DND-41 (cell line): ENCODE data around the gene PEX14.

Experiments
- ATAC-seq: fragments of 200-7000 bp; cut with Tn5 transposase; 3 replicates; pipeline ENCODE4 v1.9.1; 2021; ENCODE audit warnings: low read depth; ENCODE audit not compliant: insufficient read depth
- DNase-seq: peaks from one replicate; pipeline ENCODE4 v3.0.0-alpha.2; 2020
- H2AFZ ChIP-seq: 2 replicates; pipeline ENCODE4 v1.6.0; 2012; ENCODE audit warnings: low read depth, low read length
- H3K27ac ChIP-seq: 2 replicates; pipeline ENCODE4 v1.5.1; 2012; ENCODE audit warnings: low read length, inconsistent platforms
- H3K27me3 ChIP-seq: fragments of 200-600 bp; sonication (generic); 2 replicates; pipeline ENCODE4 v1.6.0; 2012; ENCODE audit warnings: low read length, mild to moderate bottlenecking, inconsistent platforms; ENCODE audit not compliant: insufficient read depth, poor library complexity
- H3K36me3 ChIP-seq: 2 replicates; pipeline ENCODE4 v1.5.1; 2012; ENCODE audit warnings: low read length, inconsistent platforms; ENCODE audit not compliant: insufficient read depth
- H3K4me1 ChIP-seq: 2 replicates; pipeline ENCODE4 v1.5.1; 2012; ENCODE audit warnings: mild to moderate bottlenecking, low read length; ENCODE audit not compliant: insufficient read depth
- H3K4me2 ChIP-seq: 2 replicates; pipeline ENCODE4 v1.6.0; 2012; ENCODE audit warnings: mild to moderate bottlenecking, moderate library complexity, low read length, inconsistent platforms; ENCODE audit not compliant: insufficient read depth
- H3K4me3 ChIP-seq, 2 experiments: fragments of 200-600 bp in 1 of 2; shearing (Covaris generic) in 1 of 2; 2 replicates each; pipeline ENCODE4 v1.5.1; 2012 to 2016; ENCODE audit warnings: inconsistent platforms in 2 of 2, low read length in 2 of 2, mild to moderate bottlenecking in 2 of 2, low read depth in 1 of 2, moderate library complexity in 1 of 2
- H3K79me2 ChIP-seq: 2 replicates; pipeline ENCODE4 v1.6.0; 2012; ENCODE audit warnings: low read length, inconsistent platforms; ENCODE audit not compliant: insufficient read depth
- H3K9ac ChIP-seq: 2 replicates; pipeline ENCODE4 v1.6.0; 2012; ENCODE audit warnings: low read depth, mild to moderate bottlenecking, inconsistent platforms, low read length, moderate library complexity
- H3K9me3 ChIP-seq: 2 replicates; pipeline ENCODE4 v1.5.1; 2012; ENCODE audit warnings: low read length, moderate library complexity, mild to moderate bottlenecking, inconsistent platforms; ENCODE audit not compliant: insufficient read depth, severe bottlenecking
- H4K20me1 ChIP-seq: 2 replicates; pipeline ENCODE4 v1.6.0; 2012; ENCODE audit warnings: low read length; ENCODE audit not compliant: insufficient read depth
- EZH2 ChIP-seq: IDR thresholded peaks from 3 replicates; pipeline ENCODE4 v1.6.1; 2012; ENCODE audit warnings: borderline replicate concordance, low read depth, mild to moderate bottlenecking, moderate library complexity, low read length, inconsistent platforms; ENCODE audit not compliant: severe bottlenecking
- TF ChIP-seq, protein P1 (sequence below): IDR thresholded peaks from 2 replicates; pipeline ENCODE4 v1.5.1; 2012; ENCODE audit warnings: borderline replicate concordance, low read length, moderate library complexity, mild to moderate bottlenecking; ENCODE audit not compliant: poor library complexity, severe bottlenecking; ENCODE audit errors: extremely low read depth

Gene PEX14

GRCh38 chr1:10569531-10569930 is 94.8 kb downstream of the PEX14 start:
- H2AFZ ChIP-seq = no peak overlapping the region
- H3K79me2 ChIP-seq = no peaks in the 10 kb centered on the region
- TF ChIP-seq, protein P1, sequence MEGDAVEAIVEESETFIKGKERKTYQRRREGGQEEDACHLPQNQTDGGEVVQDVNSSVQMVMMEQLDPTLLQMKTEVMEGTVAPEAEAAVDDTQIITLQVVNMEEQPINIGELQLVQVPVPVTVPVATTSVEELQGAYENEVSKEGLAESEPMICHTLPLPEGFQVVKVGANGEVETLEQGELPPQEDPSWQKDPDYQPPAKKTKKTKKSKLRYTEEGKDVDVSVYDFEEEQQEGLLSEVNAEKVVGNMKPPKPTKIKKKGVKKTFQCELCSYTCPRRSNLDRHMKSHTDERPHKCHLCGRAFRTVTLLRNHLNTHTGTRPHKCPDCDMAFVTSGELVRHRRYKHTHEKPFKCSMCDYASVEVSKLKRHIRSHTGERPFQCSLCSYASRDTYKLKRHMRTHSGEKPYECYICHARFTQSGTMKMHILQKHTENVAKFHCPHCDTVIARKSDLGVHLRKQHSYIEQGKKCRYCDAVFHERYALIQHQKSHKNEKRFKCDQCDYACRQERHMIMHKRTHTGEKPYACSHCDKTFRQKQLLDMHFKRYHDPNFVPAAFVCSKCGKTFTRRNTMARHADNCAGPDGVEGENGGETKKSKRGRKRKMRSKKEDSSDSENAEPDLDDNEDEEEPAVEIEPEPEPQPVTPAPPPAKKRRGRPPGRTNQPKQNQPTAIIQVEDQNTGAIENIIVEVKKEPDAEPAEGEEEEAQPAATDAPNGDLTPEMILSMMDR = no peak
- no peak for TF ChIP-seq EZH2
- H3K4me3 ChIP-seq = no peak overlapping the region
- H3K9ac ChIP-seq = no peak overlapping the region
- H3K27me3 ChIP-seq = no peaks in the 10 kb centered on the region
- no peak overlapping the region for H3K27ac ChIP-seq
- H3K4me1 ChIP-seq = no peaks in the 10 kb centered on the region
- no peaks in the 10 kb centered on the region for H4K20me1 ChIP-seq
- no peaks in the 10 kb centered on the region for H3K9me3 ChIP-seq
- no peak overlapping the region for H3K4me2 ChIP-seq
- no peak for ATAC-seq
- no peak for DNase-seq
- no peaks in the 10 kb centered on the region for H3K36me3 ChIP-seq

- Histone ChIP-seq H2AFZ (no peak overlapping the region), H3K9ac (no peak overlapping the region), H3K79me2 (no peaks in the 10 kb centered on the region), H3K4me1 (no peaks in the 10 kb centered on the region), H3K9me3 (no peaks in the 10 kb centered on the region), H3K4me2 (no peak overlapping the region), H3K4me3 (no peak overlapping the region), H3K27ac (no peak overlapping the region), H3K27me3 (no peaks in the 10 kb centered on the region), H4K20me1 (no peaks in the 10 kb centered on the region), H3K36me3 (0 out of 2 replicates have a peak, but pooled peaks cover 4% of the 10 kb centered on the region)
- ATAC-seq (no peak), DNase-seq (no peak)
- TF ChIP-seq EZH2 = no peak
- TF ChIP-seq, protein P1 = no peak
Measured at GRCh38 chr1:10575616-10576015, 100.9 kb downstream of the PEX14 start.

DNA sequence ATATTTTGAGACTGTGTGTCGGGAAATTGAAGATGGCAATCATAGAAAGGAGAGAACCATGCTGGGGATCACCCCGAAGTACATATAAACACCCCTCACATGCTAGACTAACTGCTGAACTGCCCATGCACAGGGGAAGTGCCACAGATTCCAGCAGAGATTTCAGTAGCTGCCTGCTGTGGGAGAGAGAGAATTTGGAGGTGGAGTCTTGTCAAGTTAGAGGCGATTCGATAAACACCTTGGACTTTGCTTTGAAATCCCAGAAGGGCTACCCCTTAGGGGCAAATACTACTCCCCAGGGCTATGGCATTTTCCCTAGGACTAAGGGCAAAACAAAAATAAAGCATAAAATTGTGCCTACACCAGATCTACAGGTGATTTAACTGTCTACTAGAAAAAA is 103.3 kb downstream of the PEX14 start:
- Histone ChIP-seq H3K27me3 (no peaks in the 10 kb centered on the region), H3K27ac (no peak overlapping the region), H3K4me2 (no peak overlapping the region), H3K79me2 (no peaks in the 10 kb centered on the region), H4K20me1 (no peaks in the 10 kb centered on the region), H3K36me3 (0 out of 2 replicates have a peak, but pooled peaks cover 4% of the 10 kb centered on the region), H3K9me3 (no peaks in the 10 kb centered on the region), H2AFZ (no peak overlapping the region), H3K4me1 (no peaks in the 10 kb centered on the region), H3K9ac (no peak overlapping the region), H3K4me3 (no peak overlapping the region)
- DNase-seq (no peak), ATAC-seq (no peak)
- TF ChIP-seq EZH2 = no peak
- TF ChIP-seq, protein P1 = no peak

DNA sequence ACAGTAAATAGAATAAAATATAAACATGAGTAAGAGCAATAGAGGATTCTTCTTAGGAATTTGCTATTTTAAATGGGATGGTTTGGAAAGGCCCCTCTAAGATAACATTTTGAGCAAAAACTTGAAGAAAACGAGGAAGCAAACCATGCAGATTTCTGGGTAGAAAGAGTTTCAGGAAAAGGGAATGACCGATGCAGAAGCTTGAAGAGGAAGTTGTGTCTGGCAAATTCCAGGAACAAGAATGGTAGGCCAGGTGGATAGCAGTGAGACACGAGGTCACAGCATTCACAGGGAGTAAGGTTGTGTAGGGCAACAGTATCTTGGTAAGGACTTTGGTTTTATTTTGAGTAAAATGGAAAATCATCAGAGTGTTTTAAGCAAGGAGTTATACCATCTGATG is 108.9 kb downstream of the PEX14 start:
- Histone ChIP-seq H3K9ac (no peak overlapping the region), H3K79me2 (no peaks in the 10 kb centered on the region), H3K36me3 (no peaks in the 10 kb centered on the region), H3K27ac (no peak overlapping the region), H3K4me2 (no peak overlapping the region), H2AFZ (no peak overlapping the region), H3K4me1 (no peaks in the 10 kb centered on the region), H3K27me3 (no peaks in the 10 kb centered on the region), H3K4me3 (no peak overlapping the region), H3K9me3 (no peaks in the 10 kb centered on the region), H4K20me1 (no peaks in the 10 kb centered on the region)
- no peak for TF ChIP-seq EZH2
- TF ChIP-seq, protein P1 = no peak
- no peak for DNase-seq
- no peak for ATAC-seq
